ENCODE data around the gene RNU4-1.

The RNU4-1 gene

DNA sequence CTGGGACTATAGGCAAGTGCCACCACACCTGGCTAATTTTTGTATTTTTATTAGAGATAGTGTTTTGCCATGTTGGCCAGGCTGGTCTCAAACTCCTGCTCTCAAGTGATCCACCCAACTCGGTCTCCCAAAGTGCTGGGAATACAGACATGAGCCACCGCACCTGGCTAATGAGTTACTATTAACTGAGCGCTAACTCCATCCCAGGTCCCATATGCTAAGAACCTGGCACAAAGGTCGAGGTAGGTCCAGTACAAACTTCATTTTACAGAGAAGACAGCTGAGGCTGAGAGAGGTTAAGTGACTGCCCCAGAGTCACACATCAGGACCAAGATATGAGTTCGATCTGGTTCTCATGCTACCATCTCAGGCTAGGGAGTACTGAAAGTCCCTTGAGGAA lies 39.0 kb upstream of the RNU4-1 start (continued):
- TF ChIP-seq ZNF629 (tag by site-specific recombination; IDR thresholded peaks at IDR 0.05) (no peak), ZNF366 (tag by site-specific recombination; conservative IDR thresholded peaks at IDR 0.05) (no peak), ZFHX2 (tag by site-specific recombination; conservative IDR thresholded peaks at IDR 0.05) (no peak), ZXDB (tag by site-specific recombination; IDR thresholded peaks at IDR 0.05) (no peak), HOXC10 (CRISPR knock-in tag; IDR thresholded peaks at IDR 0.05) (no peak), KLF8 (tag by site-specific recombination; IDR thresholded peaks at IDR 0.05) (no peak), SP7 (tag by site-specific recombination; IDR thresholded peaks at IDR 0.05) (no peak), ZSCAN30 (tag by site-specific recombination; IDR thresholded peaks at IDR 0.05) (no peak)

DNA sequence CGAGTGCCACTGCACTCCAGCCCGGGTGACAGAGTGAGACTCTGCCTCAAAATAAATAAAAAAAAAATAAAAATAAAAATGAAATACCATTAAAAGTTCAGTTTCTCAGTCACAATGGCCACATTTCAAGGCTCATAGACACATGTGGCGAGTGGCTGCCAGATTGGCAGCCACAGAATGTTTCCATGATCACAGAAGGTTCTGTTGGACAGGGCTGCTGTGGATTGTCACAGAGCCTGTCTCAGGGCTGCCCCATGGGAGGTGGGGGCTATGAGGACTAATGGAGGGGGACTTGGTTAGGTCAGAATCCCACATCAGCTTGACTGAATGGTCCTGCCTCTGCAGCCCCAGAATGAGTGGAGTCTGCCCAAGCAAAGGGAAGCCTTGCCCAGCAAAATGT lies 38.4 kb upstream of the RNU4-1 start:
- ChIA-PET POLR2A (no interaction called here), CTCF (interaction anchor here (0.6 kb wide), 1 partner anchor 97 kb away, joined by 3 read pairs; no protein-coding TSS in a partner anchor)
- no peaks in the 10 kb centered on the region for H3K9me3 ChIP-seq (ENCODE audit: control insufficient read depth, insufficient read depth, low read depth, low read length)
- no peaks in the 10 kb centered on the region for H3K36me3 ChIP-seq (ENCODE audit: control insufficient read depth in 2 of 2, insufficient read depth in 1 of 2, low read length in 2 of 2)
- no peak overlapping the region for H3K4me3 ChIP-seq (ENCODE audit: low read depth, low read length)
- no peak for TF ChIP-seq ZNF837 (tag by site-specific recombination; IDR thresholded peaks at IDR 0.05)
- TF ChIP-seq ZNF561 (tag by site-specific recombination; IDR thresholded peaks at IDR 0.05; ENCODE audit: borderline replicate concordance): no peak
- TF ChIP-seq, protein P1, sequence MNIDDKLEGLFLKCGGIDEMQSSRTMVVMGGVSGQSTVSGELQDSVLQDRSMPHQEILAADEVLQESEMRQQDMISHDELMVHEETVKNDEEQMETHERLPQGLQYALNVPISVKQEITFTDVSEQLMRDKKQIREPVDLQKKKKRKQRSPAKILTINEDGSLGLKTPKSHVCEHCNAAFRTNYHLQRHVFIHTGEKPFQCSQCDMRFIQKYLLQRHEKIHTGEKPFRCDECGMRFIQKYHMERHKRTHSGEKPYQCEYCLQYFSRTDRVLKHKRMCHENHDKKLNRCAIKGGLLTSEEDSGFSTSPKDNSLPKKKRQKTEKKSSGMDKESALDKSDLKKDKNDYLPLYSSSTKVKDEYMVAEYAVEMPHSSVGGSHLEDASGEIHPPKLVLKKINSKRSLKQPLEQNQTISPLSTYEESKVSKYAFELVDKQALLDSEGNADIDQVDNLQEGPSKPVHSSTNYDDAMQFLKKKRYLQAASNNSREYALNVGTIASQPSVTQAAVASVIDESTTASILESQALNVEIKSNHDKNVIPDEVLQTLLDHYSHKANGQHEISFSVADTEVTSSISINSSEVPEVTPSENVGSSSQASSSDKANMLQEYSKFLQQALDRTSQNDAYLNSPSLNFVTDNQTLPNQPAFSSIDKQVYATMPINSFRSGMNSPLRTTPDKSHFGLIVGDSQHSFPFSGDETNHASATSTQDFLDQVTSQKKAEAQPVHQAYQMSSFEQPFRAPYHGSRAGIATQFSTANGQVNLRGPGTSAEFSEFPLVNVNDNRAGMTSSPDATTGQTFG (tag by site-specific recombination; IDR thresholded peaks at IDR 0.05; ENCODE audit: borderline replicate concordance): no peak
- TF ChIP-seq ZNF37A (tag by site-specific recombination; IDR thresholded peaks at IDR 0.05): no peak
- TF ChIP-seq, protein P2, sequence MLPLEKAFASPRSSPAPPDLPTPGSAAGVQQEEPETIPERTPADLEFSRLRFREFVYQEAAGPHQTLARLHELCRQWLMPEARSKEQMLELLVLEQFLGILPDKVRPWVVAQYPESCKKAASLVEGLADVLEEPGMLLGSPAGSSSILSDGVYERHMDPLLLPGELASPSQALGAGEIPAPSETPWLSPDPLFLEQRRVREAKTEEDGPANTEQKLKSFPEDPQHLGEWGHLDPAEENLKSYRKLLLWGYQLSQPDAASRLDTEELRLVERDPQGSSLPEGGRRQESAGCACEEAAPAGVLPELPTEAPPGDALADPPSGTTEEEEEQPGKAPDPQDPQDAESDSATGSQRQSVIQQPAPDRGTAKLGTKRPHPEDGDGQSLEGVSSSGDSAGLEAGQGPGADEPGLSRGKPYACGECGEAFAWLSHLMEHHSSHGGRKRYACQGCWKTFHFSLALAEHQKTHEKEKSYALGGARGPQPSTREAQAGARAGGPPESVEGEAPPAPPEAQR (tag by site-specific recombination; IDR thresholded peaks at IDR 0.05): no peak
- TF ChIP-seq ZNF664 (tag by site-specific recombination; IDR thresholded peaks at IDR 0.05): no peak
- TF ChIP-seq, protein P3, sequence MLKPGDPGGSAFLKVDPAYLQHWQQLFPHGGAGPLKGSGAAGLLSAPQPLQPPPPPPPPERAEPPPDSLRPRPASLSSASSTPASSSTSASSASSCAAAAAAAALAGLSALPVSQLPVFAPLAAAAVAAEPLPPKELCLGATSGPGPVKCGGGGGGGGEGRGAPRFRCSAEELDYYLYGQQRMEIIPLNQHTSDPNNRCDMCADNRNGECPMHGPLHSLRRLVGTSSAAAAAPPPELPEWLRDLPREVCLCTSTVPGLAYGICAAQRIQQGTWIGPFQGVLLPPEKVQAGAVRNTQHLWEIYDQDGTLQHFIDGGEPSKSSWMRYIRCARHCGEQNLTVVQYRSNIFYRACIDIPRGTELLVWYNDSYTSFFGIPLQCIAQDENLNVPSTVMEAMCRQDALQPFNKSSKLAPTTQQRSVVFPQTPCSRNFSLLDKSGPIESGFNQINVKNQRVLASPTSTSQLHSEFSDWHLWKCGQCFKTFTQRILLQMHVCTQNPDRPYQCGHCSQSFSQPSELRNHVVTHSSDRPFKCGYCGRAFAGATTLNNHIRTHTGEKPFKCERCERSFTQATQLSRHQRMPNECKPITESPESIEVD (tag by site-specific recombination; IDR thresholded peaks at IDR 0.05): no peak
- TF ChIP-seq ZNF621 (tag by site-specific recombination; IDR thresholded peaks at IDR 0.05): no peak
- TF ChIP-seq OSR2 (tag by site-specific recombination; IDR thresholded peaks at IDR 0.05): no peak
- no peak for TF ChIP-seq ZNF433 (tag by site-specific recombination; IDR thresholded peaks at IDR 0.05; ENCODE audit: low read depth)
- TF ChIP-seq, protein P4, sequence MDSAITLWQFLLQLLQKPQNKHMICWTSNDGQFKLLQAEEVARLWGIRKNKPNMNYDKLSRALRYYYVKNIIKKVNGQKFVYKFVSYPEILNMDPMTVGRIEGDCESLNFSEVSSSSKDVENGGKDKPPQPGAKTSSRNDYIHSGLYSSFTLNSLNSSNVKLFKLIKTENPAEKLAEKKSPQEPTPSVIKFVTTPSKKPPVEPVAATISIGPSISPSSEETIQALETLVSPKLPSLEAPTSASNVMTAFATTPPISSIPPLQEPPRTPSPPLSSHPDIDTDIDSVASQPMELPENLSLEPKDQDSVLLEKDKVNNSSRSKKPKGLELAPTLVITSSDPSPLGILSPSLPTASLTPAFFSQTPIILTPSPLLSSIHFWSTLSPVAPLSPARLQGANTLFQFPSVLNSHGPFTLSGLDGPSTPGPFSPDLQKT (IDR thresholded peaks at IDR 0.05; ENCODE audit: borderline replicate concordance, low read depth, low read length): no peak
- TF ChIP-seq IKZF3 (tag by site-specific recombination; IDR thresholded peaks at IDR 0.05): no peak
- no peak for TF ChIP-seq ZNF248 (tag by site-specific recombination; IDR thresholded peaks at IDR 0.05)
- TF ChIP-seq ZSCAN30 (tag by site-specific recombination; IDR thresholded peaks at IDR 0.05): no peak
- no peak overlapping the region for H3K27ac ChIP-seq (ENCODE audit: extremely low read depth, low read depth, low read length)
- H3K4me1 ChIP-seq (ENCODE audit: control insufficient read depth, insufficient read depth, low read length): no peaks in the 10 kb centered on the region
